Measurements from ENCODE around the gene KYAT1.

KYAT1 gene

DNA sequence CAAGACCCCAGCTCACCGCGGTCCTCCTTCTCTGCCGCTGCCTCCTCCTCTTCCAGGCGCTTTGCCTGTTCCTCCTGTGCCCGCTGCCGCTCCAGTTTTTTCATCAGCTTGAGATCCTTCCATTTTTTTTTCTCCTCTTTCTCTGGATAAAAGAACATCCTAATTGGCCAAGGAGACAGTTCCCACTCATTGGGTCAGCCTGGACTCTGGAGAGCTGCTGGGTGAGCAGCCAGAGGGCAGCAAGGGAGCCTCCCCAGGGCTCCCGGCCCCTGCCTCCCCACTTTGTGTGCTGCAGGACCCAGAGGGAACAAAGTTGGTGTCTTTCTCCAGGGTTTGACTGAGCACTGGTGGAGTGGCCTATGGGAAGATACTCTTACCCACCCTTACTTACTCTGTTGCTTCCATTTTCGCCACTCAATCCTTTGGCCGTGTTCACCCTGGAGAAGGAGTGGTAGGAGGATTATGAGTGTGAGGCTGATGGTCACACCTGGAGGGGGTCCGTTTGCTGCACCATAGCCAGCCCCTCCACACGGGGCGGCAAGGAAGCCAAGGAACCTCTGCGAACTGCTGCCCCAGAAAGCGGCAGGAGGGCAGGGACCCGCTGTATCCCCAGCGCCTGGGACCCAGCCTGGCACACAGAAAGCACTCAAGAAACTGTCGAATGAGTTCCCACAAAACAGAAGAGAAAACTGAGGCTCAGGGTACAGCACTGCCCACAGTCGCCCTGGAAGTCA is 52.9 kb downstream of the KYAT1 start:
- no peak for DNase-seq (ENCODE audit: low read depth)
- TF ChIP-seq, protein P1, sequence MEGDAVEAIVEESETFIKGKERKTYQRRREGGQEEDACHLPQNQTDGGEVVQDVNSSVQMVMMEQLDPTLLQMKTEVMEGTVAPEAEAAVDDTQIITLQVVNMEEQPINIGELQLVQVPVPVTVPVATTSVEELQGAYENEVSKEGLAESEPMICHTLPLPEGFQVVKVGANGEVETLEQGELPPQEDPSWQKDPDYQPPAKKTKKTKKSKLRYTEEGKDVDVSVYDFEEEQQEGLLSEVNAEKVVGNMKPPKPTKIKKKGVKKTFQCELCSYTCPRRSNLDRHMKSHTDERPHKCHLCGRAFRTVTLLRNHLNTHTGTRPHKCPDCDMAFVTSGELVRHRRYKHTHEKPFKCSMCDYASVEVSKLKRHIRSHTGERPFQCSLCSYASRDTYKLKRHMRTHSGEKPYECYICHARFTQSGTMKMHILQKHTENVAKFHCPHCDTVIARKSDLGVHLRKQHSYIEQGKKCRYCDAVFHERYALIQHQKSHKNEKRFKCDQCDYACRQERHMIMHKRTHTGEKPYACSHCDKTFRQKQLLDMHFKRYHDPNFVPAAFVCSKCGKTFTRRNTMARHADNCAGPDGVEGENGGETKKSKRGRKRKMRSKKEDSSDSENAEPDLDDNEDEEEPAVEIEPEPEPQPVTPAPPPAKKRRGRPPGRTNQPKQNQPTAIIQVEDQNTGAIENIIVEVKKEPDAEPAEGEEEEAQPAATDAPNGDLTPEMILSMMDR (conservative IDR thresholded peaks at IDR 0.05; ENCODE audit: control insufficient read depth, insufficient read depth, low read depth, low read length), result no peak

DNA sequence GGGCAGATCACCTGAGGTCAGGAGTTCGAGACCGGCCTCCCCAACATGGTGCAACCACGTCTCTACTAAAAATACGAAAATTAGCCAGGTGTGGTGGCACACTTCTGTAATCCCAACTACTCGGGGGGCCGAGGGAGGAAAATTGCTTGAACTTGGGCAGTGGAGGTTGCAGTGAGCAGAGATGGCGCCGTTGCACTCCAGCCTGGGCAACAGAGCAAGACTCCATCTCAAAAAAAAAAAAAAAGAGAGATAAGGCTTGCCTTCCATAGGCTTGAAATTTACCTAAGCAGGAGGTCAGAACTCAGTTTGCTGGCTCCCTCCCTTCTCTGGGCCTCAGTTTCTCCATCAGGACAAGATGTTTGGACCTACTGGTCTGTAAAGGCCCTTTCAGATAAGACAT is 53.5 kb downstream of the KYAT1 start:
- TF ChIP-seq, protein P1 (conservative IDR thresholded peaks at IDR 0.05; ENCODE audit: control insufficient read depth, insufficient read depth, low read depth, low read length), result no peak

More for the DNA sequence above, 52.9 kb downstream of the KYAT1 start:
- peak overlapping the region; percentile 82 for H3K4me3 ChIP-seq (ENCODE audit: control insufficient read depth, low read depth, low read length)

DNA sequence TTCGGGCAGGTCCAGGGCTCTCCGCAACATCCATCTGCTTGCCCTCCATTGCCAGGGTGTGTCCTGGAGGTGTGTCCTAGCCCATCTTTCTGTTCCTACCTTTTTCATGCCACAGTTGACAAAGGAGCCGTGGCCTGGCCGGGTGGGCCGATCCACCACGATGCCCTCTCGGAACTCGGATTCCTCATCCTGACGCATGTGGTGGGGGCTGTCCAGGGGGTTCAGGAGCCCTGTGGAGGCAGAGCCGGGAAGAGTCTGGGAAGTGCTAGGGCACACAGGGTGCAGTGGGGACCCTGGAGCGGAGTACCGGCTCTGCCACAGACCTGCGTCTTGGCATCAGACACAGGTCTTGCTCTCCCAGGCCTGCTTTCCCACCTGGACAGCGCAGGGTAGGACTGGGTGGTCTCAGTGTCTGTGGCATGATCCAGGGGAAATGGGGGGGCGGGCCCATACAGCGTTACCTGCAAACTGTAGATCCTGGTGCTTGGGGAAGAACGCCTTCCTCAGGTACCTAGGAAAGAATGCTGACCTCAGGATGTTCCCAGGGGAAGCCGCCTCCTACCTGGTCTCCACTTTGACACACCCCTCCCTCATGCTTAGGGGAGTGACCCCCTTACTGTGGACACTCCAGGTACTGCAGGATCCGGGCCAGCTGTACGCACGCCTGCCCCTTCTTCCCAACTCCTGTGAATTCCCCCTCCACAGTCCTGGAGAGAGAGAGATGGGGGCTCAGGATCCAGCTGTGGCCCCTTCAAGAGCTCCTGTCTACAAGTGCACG is 55.6 kb downstream of the KYAT1 start:
- DNase-seq (ENCODE audit: low read depth), result no peak
- TF ChIP-seq, protein P1 (conservative IDR thresholded peaks at IDR 0.05; ENCODE audit: control insufficient read depth, insufficient read depth, low read depth, low read length), result no peak
- H3K4me3 ChIP-seq (ENCODE audit: control insufficient read depth, low read depth, low read length), result no peak overlapping the region

More for the DNA sequence above, 53.5 kb downstream of the KYAT1 start:
- no peak overlapping the region for H3K4me3 ChIP-seq (ENCODE audit: control insufficient read depth, low read depth, low read length)
- DNase-seq (ENCODE audit: low read depth), result no peak

DNA sequence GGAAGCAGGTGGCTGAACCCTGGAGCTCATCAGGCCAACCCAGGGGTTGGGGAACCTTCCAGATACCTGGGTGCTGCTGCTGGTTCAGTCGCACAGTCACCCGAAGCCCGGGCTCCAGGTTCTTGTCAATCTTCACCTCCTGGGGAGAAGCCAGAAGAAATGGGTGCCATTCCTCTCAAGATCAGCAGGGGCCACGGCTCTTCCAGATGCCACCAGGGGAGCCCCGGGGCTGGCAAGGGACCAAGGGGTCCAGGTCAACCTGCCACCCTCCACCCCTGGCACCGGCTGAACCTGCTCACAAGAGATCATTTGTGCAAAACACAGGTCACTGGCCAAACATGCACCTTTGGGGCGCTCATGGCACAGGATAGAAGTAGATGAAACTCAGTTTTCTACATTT is 56.8 kb downstream of the KYAT1 start:
- H3K4me3 ChIP-seq (ENCODE audit: control insufficient read depth, low read depth, low read length), result no peak overlapping the region
- no peak for DNase-seq (ENCODE audit: low read depth)
- TF ChIP-seq, protein P1 (conservative IDR thresholded peaks at IDR 0.05; ENCODE audit: control insufficient read depth, insufficient read depth, low read depth, low read length), result no peak

DNA sequence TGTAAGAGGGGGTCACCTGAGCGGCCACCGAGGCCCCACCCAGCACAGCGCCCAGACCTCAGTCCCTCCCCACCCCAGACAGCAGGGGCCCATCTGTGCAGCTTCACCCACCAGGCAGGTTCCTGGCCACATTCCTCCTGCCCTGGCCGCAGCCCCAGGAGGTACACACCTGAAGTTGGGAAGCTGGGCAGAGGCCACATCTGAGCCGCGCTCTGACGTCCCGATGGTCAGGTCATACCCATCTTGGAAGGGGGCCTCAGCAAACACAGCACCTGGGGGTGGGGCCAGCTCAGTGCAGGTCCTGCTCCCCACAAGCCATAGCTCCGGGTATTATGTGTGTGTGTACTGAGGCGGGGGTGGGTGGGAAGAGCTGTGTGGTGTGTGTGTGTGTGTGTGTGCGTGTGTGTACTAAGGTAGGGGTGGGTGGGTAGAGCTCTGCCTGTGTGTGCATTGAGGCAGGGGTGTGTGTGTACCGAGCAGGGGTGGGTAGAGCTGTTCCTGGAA is 57.8 kb downstream of the KYAT1 start:
- no peak overlapping the region for H3K4me3 ChIP-seq (ENCODE audit: control insufficient read depth, low read depth, low read length)

DNA sequence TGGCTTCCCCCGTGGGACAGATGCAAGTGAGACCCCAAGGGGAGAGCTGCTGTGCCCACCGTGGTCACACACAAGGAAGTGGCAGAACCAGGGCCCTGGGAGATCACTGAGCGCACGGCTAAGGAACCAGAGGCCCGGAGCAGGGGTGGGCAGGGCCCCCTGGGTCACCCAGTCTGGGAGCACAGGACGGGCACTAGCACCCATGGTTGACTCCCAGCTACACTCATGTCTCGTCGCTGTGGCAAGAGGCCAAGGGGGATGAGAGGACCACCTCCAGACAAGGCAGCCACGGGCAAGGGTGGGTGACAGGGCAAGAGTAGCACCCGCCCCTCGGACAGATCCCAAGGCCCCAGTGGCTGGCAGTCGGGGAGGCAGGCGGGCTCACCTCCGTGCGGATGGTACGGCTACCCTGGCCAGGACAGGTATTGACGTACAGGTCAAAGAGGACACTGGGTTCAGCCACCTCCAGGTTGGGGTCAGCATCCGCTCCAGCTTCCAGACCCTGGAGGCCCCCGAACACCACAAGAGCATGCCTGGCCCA is 58.3 kb downstream of the KYAT1 start:
- no peak for DNase-seq (ENCODE audit: low read depth)
- TF ChIP-seq, protein P1 (conservative IDR thresholded peaks at IDR 0.05; ENCODE audit: control insufficient read depth, insufficient read depth, low read depth, low read length), result no peak
- H3K4me3 ChIP-seq (ENCODE audit: control insufficient read depth, low read depth, low read length), result no peak overlapping the region

More for the DNA sequence above, 57.8 kb downstream of the KYAT1 start:
- DNase-seq (ENCODE audit: low read depth), result no peak
- TF ChIP-seq, protein P1 (conservative IDR thresholded peaks at IDR 0.05; ENCODE audit: control insufficient read depth, insufficient read depth, low read depth, low read length), result no peak

All from fibroblast of mammary gland (primary cell).